ENCODE data around the gene RAB3C.
A peak's percentile ranks its signal among the peaks of the same experiment; 100 is the strongest.

Gene RAB3C

DNA sequence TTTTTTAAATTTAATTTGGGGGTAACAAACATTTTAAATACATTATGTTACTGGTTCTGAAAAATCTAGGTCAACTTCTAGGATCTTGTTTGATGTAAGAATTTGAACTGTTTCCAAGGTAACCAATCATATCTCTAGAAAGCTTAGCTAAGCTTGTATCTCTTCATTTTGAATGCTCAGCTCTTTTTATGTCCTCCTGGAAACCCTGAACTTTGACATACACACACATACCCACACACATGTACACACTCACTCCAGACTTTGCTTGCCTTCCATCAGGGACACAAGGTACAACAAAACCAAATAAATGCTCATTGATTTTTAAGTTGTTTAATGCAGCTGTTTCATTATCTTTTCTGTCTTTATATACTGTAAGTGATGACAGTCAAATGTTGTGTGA lies 178.5 kb downstream of the RAB3C start:
- DNase-seq (ENCODE audit: low read depth, low spot score), result no peak
- H3K27ac ChIP-seq, result no peak overlapping the region

DNA sequence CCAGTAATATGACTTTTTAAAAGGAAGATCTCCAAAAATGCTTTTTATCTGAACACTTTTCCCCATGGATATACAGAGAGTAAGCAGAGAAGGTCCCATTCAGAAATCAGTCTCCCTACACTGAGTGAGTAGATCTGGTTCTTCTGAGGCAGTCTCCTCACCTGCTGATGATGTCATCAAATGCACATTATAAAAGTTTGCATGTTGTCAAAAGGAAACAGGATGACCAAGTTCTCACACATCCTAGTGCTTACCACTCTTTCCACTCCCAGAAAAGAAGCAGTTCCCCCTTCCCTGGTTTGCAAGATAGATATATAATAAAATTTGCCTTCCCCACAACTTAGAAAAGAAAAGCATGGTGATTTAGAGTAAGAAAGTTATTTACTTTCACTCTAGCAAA lies 180.5 kb downstream of the RAB3C start:
- no peak for DNase-seq (ENCODE audit: low read depth, low spot score)

DNA sequence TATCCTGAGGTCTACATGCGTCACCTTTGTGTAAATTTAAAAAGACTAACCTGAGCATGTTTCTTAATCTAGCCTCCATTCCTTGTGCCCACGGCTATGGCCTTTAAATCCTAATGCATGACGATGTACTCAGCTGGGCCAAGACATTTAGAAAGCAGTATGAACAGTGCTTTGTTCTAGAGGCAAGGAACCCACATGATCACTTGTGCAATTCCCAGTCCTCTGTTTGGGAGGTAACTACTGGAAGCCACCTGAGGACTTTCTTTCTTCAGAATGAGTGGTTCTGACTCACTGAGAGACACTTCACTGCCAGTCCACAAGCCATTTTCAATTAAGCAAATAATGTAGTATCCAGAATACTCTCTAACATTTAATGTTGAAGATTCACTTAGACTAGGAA lies 181.3 kb downstream of the RAB3C start:
- DNase-seq (ENCODE audit: low read depth, low spot score), result peak; percentile 31
- no peak overlapping the region for H3K27ac ChIP-seq

More for the DNA sequence above, 180.5 kb downstream of the RAB3C start:
- H3K27ac ChIP-seq, result no peak overlapping the region

DNA sequence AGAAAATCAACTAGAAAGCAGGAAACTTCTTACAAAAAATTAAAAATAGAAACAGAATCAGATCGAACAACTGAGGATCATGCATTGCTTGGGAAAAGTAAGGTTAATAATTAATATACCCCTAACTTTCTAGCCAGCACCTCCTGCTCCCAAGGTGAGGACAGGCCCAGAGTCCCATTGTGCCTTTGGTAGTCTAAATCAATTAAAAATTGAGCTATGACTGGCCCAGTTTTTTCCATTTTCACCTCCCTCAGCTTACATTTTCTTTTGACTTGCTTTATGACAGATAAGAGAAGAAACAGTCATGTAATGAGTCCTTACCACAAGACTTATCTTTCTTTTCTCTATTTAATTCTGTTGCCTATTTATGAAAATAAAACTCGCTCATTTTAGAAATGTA lies 182.2 kb downstream of the RAB3C start:
- H3K27ac ChIP-seq, result no peak overlapping the region
- no peak for DNase-seq (ENCODE audit: low read depth, low spot score)

DNA sequence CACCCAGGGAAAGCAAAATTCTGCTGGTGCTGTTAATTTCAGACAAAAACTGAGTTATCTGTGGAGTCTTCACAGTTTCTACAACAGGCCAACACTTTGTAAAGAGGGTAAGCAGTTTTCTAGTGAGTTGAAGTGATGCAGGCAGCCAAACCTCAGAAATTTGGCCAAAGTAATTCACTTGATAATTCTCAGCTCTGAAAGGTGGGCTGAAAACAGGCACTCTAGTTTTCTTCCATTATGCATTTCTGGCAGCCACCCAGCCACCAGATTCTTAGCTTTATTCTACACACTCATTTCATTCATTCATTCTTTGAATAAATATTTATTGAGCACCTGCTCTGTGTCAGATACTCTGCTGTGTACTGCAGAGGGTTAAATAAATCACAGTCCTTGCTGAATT lies 184.2 kb downstream of the RAB3C start:
- DNase-seq (ENCODE audit: low read depth, low spot score), result no peak
- H3K27ac ChIP-seq, result no peak overlapping the region

DNA sequence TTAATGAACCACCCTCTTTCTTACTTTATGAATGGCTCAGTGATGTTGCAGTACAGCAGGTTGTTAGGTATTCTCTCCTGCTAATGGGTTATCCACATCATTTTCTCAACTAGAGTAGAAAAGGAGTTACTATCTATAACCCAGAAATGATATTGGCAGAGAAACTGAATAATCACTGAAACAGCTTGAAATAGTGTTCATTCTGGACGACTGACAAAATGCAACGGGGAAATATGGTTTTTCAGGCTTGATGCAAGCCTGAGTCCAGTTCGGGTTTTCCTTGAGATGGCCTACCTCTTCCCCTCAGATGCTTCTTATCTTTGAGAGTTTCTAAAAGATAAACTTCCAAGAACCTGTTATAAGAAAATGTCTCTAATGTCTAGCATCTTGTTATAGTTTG lies 187.3 kb downstream of the RAB3C start:
- no peak for DNase-seq (ENCODE audit: low read depth, low spot score)
- no peak overlapping the region for H3K27ac ChIP-seq

DNA sequence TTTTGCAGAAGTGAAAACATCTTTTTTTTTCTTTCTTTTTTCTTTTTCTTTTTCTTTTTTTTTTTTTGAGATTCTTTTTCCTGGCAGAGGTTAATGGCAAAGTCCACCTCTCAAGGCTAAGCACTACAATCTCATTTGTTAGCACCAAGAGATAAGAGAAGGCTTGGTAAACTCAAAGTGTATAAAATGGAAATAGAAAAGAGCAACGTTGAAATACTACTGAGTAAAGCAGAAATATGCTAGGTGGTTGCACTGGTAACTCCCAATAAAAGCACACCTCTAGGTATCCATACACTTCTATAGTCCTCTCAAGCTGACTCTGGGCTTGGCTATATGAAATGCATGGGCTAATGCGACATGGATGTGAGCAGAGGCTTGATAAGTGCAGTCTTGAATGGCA lies 188.9 kb downstream of the RAB3C start:
- DNase-seq (ENCODE audit: low read depth, low spot score), result no peak
- H3K27ac ChIP-seq, result no peak overlapping the region

DNA sequence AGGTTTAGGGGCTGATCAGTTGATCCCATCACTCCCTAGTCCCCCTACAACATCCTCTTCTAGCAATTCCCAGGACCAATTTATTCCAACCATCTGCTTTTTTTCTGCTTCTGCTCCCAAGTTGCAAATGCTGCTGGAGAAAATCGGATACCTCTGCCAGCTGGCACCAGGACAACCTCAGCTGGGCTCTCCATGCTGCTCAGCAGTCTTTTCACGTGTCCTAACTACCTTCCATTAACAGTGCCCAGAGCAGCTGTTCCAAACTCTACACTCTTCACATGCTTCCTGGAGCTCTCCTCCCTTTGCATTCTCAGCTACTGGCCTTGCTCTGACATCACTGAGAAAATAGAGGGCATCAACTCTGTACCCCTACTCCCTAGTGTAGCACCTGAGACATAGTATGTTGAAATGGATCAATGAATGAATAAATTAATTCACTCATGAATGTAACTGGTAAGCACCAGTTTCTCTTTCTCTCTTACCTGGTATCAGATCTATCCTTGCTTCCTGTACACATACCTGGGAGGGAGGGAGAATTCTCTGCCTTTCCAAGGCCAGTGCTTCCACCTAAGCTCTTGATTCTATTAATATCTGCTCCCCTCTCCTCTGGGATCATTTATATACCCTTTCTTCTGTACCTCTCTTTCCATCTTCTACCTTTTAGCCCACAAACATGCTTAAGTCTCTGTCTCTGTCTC lies 191.0 kb downstream of the RAB3C start:
- DNase-seq (ENCODE audit: low read depth, low spot score), result no peak
- H3K27ac ChIP-seq, result no peak overlapping the region

DNA sequence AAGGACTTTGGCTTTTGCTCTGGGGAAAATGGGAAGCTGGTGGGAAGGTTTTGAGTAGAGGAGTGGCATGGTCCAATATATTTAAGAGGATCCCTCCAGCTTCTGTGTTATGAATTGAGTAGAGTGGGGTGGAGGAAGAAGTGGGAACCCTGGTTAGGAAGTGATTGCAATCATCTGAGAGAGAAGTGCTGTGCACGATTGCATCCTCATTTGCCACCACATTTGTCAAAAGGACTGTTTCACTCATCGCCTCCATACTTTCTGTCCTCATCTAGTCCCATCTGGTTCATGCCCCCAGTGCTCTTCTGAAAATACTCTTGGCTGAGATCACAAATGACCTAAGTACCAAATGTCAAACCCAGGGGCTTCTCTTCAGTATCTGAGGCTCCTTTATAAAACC lies 192.1 kb downstream of the RAB3C start:
- DNase-seq (ENCODE audit: low read depth, low spot score), result no peak
- no peak overlapping the region for H3K27ac ChIP-seq

DNA sequence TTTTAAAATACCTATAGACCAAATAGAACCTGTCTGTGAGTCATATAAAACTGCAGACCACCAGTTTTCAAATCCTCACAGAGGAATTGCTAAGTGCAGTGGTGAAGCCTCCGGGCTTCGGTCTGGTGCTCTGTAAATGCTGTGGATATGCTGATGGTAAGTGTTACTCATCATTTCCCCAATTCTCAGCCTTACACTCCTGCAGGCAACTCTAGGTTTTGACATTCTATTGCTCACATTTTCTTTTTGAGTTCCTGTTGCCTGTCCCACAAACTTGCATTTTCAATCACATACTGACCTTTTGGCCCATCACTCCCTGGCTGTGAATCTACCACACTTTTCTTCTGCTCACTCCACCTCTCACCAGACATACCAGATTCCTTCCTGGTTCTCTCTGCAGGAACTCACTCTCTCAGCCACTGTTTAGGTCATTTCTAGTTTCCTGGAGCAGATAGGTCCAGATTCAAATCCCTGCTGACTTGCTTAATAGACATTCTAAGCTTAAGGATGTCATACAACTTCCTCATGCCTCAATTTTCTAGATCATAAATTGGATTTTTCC lies 192.9 kb downstream of the RAB3C start:
- no peak for DNase-seq (ENCODE audit: low read depth, low spot score)
- no peak overlapping the region for H3K27ac ChIP-seq

DNA sequence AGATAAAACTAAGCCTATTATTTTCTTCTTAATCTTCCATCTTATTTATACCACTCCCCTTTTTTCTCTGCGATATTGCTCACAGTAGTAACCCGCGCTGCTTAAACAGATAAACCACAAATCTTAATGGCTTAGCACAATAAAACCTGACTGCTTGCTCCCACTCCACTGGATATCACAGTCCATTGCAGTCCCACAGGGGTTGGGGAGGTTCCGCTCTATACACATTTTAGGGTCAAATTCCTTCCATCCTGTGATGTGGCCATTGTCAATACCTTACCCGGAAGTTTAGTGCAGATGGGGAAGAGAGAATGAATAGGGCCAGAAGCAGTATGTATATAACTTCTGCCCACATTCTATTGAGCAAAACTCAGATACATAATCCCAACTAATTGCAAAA lies 193.7 kb downstream of the RAB3C start:
- no peak for DNase-seq (ENCODE audit: low read depth, low spot score)
- no peak overlapping the region for H3K27ac ChIP-seq

DNA sequence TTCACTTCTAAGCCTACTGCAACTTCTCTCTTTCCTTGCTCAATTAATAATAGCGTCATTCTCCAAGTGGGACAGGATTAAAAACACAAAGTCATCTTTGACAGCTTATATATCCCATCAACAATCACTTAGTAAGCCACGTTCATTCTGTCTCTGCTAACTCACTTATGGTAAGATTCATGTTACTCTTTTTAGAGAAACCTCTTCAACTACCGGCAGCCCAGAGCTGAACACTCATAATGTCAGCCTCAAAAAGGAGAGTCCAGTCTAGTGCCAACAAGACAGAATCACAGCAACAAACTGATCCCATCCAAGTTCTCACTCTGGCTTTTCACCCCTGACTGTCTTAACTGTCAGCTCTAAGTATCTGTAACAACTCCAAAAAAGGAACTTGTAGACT lies 196.0 kb downstream of the RAB3C start:
- no peak for DNase-seq (ENCODE audit: low read depth, low spot score)
- no peak overlapping the region for H3K27ac ChIP-seq

DNA sequence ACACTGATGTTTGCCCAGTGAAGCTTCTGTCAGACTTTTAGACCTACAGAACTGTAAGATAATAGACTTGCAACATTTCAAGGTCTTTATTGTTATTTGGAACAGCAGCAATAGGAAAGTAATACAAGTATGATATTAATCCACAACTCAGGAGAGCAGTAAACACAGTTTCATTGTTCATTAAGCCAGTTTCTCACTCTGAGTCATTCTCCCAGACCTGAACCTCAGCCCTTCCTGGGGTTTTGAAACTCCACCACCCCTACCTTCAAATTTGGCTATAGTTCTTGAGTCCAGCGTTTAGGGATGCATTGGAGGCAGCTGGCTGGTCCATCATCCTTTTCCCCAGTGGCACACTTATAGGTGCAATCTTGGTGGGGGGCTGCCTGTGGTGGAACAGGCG lies 203.2 kb downstream of the RAB3C start:
- no peak overlapping the region for H3K27ac ChIP-seq
- no peak for DNase-seq (ENCODE audit: low read depth, low spot score)

DNA sequence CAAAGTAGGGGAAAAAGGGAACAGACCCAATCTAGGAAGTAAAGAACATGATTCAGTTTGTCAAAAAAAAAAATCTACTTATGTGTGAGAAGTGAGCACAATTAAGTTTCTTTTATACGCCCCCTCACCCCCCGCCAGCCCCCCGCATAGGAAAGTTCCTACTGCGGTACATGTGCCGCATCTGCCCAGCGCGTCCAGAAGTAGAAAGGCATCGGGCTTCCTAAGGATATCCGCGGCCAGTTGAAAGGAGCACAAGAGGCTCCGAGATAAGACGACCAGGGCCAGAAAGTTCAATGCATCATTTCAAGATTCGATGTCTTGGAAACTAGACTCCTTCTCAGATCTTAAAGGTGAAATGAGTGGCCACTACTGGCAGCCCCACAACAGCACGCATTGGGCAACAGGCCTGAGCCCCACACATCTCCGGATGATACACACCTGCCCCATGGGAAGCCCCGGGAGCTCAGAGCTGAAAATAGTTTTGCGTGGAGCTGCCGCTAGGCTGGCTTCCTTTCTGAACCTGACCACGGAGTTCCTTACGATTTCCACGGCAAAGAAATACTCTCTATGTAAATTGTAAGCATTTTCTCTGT lies 203.9 kb downstream of the RAB3C start:
- no peak for DNase-seq (ENCODE audit: low read depth, low spot score)
- no peak overlapping the region for H3K27ac ChIP-seq

DNA sequence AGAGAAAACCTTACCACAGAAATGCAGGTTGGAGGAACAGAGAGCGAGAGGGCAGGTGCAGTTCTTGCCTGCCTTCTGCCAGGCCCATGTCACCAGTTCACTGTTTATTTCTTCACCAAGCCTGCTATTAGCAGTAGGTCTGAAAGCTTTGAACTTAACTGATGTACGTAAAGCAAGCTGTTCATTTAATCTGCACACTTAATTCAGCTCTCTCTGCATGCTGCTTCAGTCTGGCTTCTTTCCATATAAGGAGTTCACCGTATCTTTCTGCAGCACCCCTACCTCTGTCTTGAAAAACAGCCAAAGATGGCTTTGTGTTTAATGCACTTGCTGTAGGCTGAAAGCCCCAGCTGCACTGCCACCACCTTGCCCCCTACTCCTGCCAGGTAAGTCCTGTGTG lies 205.1 kb downstream of the RAB3C start:
- no peak overlapping the region for H3K27ac ChIP-seq
- DNase-seq (ENCODE audit: low read depth, low spot score), result no peak

DNA sequence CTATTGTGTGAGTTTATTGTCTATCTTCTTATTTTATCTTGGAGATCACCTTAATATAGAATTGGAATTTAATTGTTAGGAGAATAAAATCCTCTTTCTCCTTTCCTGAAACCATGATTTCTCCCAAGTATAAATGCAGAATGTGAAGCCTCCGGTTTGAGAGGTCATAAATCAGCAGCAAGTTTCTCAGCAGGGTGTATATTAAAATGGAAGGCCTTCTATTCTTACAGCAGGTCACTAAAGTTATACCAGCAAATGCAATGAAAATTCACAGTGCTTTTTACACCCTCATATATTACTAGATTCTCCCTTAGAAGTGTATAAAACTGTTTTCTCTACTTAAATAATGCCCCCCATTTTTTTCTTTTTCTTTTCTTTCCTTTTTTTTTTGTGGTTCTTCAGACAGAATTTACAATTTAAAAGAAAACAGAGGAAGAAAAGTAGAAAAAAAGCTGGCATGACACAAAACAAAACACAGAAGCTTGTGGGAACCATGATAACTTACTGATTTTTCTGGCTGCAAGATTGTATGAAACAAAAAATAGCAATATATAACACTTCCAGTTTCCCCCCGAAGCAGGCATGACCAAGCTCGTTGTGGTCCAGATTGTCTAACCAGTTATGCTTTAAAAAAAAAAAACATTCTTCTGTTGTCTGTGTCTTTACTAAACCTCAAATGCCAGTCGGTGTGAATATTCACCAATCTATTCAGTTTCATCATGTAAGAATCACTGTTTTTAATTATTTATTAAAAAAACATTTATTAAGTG lies 211.2 kb downstream of the RAB3C start:
- no peak for DNase-seq (ENCODE audit: low read depth, low spot score)
- H3K27ac ChIP-seq, result no peak overlapping the region

DNA sequence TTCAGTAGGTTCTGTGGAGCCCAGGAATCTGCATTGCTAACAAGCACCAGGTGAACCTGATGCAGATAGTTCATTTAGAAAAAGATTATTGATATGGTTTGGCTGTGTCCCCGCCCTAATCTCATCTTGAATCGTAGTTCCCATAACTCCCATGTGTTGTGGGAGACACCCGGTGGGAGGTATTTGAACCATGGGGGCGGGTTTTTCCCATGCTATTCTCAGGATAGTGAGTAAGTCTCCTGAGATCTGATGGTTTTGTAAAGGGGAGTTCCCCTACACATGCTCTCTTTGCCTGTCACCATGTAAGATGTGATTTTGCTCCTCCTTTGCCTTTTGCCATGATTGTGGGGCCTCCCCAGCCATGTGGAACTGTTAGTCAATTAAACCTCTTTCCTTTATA lies 212.0 kb downstream of the RAB3C start:
- no peak for DNase-seq (ENCODE audit: low read depth, low spot score)
- H3K27ac ChIP-seq, result no peak overlapping the region

DNA sequence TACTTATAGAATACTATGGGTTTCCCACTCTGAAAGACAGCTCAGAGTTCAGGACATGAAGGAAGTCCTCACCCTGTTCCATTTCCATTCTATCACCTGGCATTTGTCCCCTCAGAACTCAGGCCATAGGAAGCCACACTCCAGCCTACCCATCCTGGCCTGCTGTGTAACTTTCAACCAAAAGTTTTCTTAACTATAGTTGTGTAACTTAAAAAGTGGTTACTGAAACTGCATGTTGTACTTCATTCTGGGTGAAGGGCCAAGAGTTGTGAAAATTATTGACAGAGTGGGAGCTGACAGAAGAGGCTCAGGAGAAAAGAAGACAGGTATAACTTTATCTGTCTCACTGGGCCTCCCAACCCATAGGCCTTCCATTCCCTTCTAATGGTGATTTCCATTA lies 212.5 kb downstream of the RAB3C start:
- H3K27ac ChIP-seq, result no peak overlapping the region
- DNase-seq (ENCODE audit: low read depth, low spot score), result no peak

DNA sequence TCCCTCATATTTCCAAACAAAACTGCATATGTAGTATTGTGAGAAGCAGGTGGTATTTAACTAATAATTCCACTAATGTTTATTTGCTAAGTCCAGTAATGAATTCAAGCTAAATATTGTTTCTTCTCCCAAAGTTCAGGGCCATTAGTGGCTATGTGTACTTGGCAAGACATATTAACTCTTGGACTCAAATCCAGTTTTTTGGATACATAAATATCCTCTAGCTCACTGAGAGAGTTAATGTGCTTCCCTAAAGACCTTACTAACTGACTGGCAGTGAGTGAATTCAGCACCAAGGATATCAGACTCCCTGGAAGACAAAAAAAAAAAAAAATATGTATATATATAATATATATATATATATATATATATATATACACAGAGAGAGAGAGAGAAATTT lies 214.1 kb downstream of the RAB3C start:
- no peak overlapping the region for H3K27ac ChIP-seq

DNA sequence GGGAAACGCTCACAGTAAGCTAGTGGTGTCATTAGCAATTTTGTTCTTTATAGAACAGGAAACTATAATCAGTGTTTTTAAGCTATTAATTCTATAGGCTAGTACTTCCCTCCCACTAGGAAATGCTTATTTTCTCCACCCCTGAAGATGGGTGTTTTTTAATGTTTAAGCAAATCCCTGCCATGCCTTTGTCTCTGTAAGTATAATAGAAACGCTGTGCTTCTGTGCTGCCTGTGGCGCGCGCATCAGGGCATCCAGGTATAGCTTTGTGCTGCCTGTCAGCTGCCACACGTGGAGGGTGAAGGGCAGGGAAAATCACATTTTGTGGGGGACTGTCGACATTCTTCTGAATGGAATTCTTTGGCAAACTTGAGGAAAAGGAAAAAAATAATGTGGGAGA lies 217.5 kb downstream of the RAB3C start:
- DNase-seq (ENCODE audit: low read depth, low spot score), result no peak
- no peak overlapping the region for H3K27ac ChIP-seq

More for the DNA sequence above, 214.1 kb downstream of the RAB3C start:
- DNase-seq (ENCODE audit: low read depth, low spot score), result no peak

DNA sequence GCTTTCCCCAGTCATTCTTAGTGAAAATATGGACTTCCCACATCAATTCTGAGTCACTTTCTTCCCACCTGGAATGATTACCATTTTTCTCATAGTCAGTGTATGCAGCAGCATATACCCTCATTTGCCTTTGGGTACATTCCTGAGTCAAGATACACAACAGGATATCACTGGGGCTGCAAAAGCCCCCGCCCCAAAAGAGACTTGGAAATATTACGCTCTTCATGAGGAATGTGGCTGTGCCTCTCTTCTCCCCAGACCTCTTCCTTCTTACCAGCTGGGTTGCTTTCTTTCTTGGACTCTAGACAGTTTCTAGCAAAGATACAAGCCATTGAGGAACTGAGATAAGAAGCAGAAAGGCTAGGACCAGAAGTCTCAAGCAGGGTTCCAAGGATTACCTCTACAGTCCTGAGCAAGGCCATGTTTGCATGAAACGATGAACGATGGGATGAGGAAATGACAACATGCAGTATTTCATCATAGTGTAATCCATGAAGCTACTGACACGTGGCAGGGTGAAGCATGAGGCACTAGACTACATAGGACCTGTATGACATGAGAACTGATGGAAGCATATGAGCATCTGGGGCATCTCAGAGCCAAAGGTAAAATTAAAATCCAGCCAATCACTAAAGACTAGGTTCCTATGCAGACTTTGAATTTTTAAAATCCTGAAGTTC lies 218.1 kb downstream of the RAB3C start:
- DNase-seq (ENCODE audit: low read depth, low spot score), result no peak
- no peak overlapping the region for H3K27ac ChIP-seq

All from epithelial cell of prostate (primary cell).